ENCODE measurements around the gene TMEM238L.

- no peak for TF ChIP-seq POLR2AphosphoS5 (IDR thresholded peaks at IDR 0.05)
- TF ChIP-seq, protein P1, sequence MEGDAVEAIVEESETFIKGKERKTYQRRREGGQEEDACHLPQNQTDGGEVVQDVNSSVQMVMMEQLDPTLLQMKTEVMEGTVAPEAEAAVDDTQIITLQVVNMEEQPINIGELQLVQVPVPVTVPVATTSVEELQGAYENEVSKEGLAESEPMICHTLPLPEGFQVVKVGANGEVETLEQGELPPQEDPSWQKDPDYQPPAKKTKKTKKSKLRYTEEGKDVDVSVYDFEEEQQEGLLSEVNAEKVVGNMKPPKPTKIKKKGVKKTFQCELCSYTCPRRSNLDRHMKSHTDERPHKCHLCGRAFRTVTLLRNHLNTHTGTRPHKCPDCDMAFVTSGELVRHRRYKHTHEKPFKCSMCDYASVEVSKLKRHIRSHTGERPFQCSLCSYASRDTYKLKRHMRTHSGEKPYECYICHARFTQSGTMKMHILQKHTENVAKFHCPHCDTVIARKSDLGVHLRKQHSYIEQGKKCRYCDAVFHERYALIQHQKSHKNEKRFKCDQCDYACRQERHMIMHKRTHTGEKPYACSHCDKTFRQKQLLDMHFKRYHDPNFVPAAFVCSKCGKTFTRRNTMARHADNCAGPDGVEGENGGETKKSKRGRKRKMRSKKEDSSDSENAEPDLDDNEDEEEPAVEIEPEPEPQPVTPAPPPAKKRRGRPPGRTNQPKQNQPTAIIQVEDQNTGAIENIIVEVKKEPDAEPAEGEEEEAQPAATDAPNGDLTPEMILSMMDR (IDR thresholded peaks at IDR 0.05), result no peak
Observed at GRCh38 chr17:10785295-10785694, 18.6 kb downstream of the TMEM238L start.
